Hepatocyte (in vitro differentiated cells): ENCODE data around the gene SKA2.

Experiments
- EZH2 ChIP-seq: fragments of 200-600 bp; sonication (generic); IDR thresholded peaks from 2 replicates; pipeline ENCODE4 v1.6.1; 2016; ENCODE audit warnings: antibody characterized with exemption, mild to moderate bottlenecking, borderline replicate concordance
- EZH2phosphoT487 ChIP-seq: fragments of 200-600 bp; sonication (generic); IDR thresholded peaks from one replicate; pipeline ENCODE4 v1.6.1; 2018; ENCODE audit warnings: antibody characterized with exemption, mild to moderate bottlenecking, low read depth, moderate library complexity; ENCODE audit not compliant: unreplicated experiment, severe bottlenecking
- TF ChIP-seq, protein P1 (sequence below): fragments of 200-600 bp; sonication (generic); IDR thresholded peaks from 2 replicates; pipeline ENCODE4 v1.5.1; 2016; ENCODE audit warnings: antibody characterized with exemption, mild to moderate bottlenecking; ENCODE audit not compliant: poor library complexity

DNA sequence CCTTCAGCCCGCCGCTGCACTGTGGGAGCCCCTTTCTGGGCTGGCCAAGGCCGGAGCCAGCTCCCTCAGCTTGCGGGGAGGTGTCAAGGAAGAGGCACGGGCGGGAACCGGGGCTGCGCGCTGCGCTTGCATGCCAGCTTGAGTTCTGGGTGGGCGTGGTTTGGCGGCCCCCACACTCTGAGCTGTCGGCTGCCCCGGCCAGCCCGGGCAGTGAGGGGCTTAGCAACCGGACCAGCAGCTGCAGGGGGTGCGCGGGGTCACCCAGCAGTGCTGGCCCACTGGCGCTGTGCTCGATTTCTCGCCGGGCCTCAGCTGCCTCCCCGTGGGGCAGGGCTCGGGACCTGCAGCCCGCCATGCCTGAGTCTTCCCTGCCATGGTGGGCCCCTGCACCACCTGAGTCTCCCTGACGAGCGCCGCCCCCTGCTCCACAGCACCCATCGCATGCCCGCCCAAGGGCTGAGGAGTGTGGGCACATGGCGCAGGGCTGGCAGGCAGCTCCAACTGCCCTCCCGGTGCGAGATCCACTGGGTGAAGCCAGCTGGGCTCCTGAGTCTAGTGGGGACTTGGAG lies 17.5 kb upstream of the SKA2 start:
- TF ChIP-seq, protein P1, sequence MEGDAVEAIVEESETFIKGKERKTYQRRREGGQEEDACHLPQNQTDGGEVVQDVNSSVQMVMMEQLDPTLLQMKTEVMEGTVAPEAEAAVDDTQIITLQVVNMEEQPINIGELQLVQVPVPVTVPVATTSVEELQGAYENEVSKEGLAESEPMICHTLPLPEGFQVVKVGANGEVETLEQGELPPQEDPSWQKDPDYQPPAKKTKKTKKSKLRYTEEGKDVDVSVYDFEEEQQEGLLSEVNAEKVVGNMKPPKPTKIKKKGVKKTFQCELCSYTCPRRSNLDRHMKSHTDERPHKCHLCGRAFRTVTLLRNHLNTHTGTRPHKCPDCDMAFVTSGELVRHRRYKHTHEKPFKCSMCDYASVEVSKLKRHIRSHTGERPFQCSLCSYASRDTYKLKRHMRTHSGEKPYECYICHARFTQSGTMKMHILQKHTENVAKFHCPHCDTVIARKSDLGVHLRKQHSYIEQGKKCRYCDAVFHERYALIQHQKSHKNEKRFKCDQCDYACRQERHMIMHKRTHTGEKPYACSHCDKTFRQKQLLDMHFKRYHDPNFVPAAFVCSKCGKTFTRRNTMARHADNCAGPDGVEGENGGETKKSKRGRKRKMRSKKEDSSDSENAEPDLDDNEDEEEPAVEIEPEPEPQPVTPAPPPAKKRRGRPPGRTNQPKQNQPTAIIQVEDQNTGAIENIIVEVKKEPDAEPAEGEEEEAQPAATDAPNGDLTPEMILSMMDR, result no peak
- TF ChIP-seq EZH2 (no peak), EZH2phosphoT487 (no peak)
